Measurements from ENCODE around the gene COG8. TPM values are rescaled to one million over a fixed set of nuclear protein-coding genes. Genes with fewer than 3 reads are reported as not detected.
A peak's percentile ranks its signal among the peaks of the same experiment; 100 is the strongest.

Gene COG8
- total RNA-seq, 1 donor: 34.0 TPM

- Histone ChIP-seq H2AFZ (ENCODE audit: low read length) (peak within 1 kb of the TSS; percentile 58), H3K27me3 (ENCODE audit: insufficient read depth, low read length) (no peaks in the 10 kb centered on the region), H3K36me3 (ENCODE audit: insufficient read depth, low read length) (peaks cover 65% of the 10 kb centered on the region), H4K20me1 (ENCODE audit: insufficient read depth, low read length) (peaks cover 21% of the 10 kb centered on the region), H3K9me3 (ENCODE audit: low read depth, low read length) (no peaks in the 10 kb centered on the region), H3K79me2 (ENCODE audit: insufficient read depth, low read length) (peaks cover 66% of the 10 kb centered on the region), H3K27ac (ENCODE audit: low read depth, low read length) (peak within 1 kb of the TSS; percentile 79), H3K4me1 (ENCODE audit: insufficient read depth, low read length) (peaks cover 30% of the 10 kb centered on the region), H3K4me3 (ENCODE audit: insufficient read depth, low read length) (peak within 1 kb of the TSS; percentile 84), H3K4me2 (ENCODE audit: insufficient read depth, low read length) (peak within 1 kb of the TSS; percentile 87)
- no peak for TF ChIP-seq CTCF (IDR thresholded peaks at IDR 0.05; ENCODE audit: extremely low read depth, low read depth, low read length)
- DNase-seq (ENCODE audit: insufficient read length, low spot score, missing footprints): peak; percentile 100
These were observed 8.9 kb downstream of the COG8 start, which contains the start of gene PDF for GRCh38 chr16:69330286-69331109. Gene PDF (minus strand): TSS chr16:69330588. CDS start chr16:69330570, 18 bp downstream.

GRCh38 chr16:69329369-69330285, 9.7 kb downstream of the COG8 start:
- H3K4me3 ChIP-seq (ENCODE audit: insufficient read depth, low read length): peak overlapping the region; percentile 84
- peak; percentile 79 for DNase-seq (ENCODE audit: insufficient read length, low spot score, missing footprints)
- peaks cover 62% of the 10 kb centered on the region for H3K36me3 ChIP-seq (ENCODE audit: insufficient read depth, low read length)
- H3K27ac ChIP-seq (ENCODE audit: low read depth, low read length): peak overlapping the region; percentile 79
- peak overlapping the region; percentile 87 for H3K4me2 ChIP-seq (ENCODE audit: insufficient read depth, low read length)
- peaks cover 27% of the 10 kb centered on the region for H4K20me1 ChIP-seq (ENCODE audit: insufficient read depth, low read length)
- no peaks in the 10 kb centered on the region for H3K27me3 ChIP-seq (ENCODE audit: insufficient read depth, low read length)
- peaks cover 30% of the 10 kb centered on the region for H3K4me1 ChIP-seq (ENCODE audit: insufficient read depth, low read length)
- H3K9me3 ChIP-seq (ENCODE audit: low read depth, low read length): no peaks in the 10 kb centered on the region
- peaks cover 68% of the 10 kb centered on the region for H3K79me2 ChIP-seq (ENCODE audit: insufficient read depth, low read length)
- no peak for TF ChIP-seq CTCF (IDR thresholded peaks at IDR 0.05; ENCODE audit: extremely low read depth, low read depth, low read length)
- no peak overlapping the region for H2AFZ ChIP-seq (ENCODE audit: low read length)

GRCh38 chr16:69328854-69329316, 10.5 kb downstream of the COG8 start:
- Histone ChIP-seq H3K4me2 (ENCODE audit: insufficient read depth, low read length) (peak overlapping the region; percentile 87), H3K27me3 (ENCODE audit: insufficient read depth, low read length) (no peaks in the 10 kb centered on the region), H4K20me1 (ENCODE audit: insufficient read depth, low read length) (peaks cover 28% of the 10 kb centered on the region), H3K36me3 (ENCODE audit: insufficient read depth, low read length) (peaks cover 62% of the 10 kb centered on the region), H3K79me2 (ENCODE audit: insufficient read depth, low read length) (peaks cover 70% of the 10 kb centered on the region), H3K27ac (ENCODE audit: low read depth, low read length) (peak overlapping the region; percentile 23), H3K4me3 (ENCODE audit: insufficient read depth, low read length) (peak overlapping the region; percentile 84), H2AFZ (ENCODE audit: low read length) (no peak overlapping the region), H3K9me3 (ENCODE audit: low read depth, low read length) (no peaks in the 10 kb centered on the region), H3K4me1 (ENCODE audit: insufficient read depth, low read length) (peaks cover 30% of the 10 kb centered on the region)
- peak; percentile 81 for DNase-seq (ENCODE audit: insufficient read length, low spot score, missing footprints)
- no peak for TF ChIP-seq CTCF (IDR thresholded peaks at IDR 0.05; ENCODE audit: extremely low read depth, low read depth, low read length)
